Skeletal muscle tissue (tissue), 4 donors: Measurements from ENCODE around the gene ZNF502. TPM values are rescaled to one million over a fixed set of nuclear protein-coding genes. Genes with fewer than 3 reads are reported as not detected.
A peak's percentile ranks its signal among the peaks of the same experiment; 100 is the strongest.

Source experiments
- H3K27ac ChIP-seq: one replicate; pipeline ENCODE4 v1.7.0; 2013; ENCODE audit warnings: mild to moderate bottlenecking, low read depth, low read length, inconsistent platforms
- H3K27me3 ChIP-seq, 3 donors: one replicate each; pipeline ENCODE4 v1.7.0; 2013; ENCODE audit warnings: low read length in 3 of 3; ENCODE audit not compliant: control insufficient read depth in 3 of 3, insufficient read depth in 3 of 3
- H3K36me3 ChIP-seq, 3 donors: one replicate each; pipeline ENCODE4 v1.7.0; 2013; ENCODE audit warnings: low read length in 3 of 3; ENCODE audit not compliant: control insufficient read depth in 3 of 3, insufficient read depth in 3 of 3
- H3K4me1 ChIP-seq, 3 donors: one replicate each; pipeline ENCODE4 v1.7.0; 2013; ENCODE audit warnings: low read length in 3 of 3, mild to moderate bottlenecking in 3 of 3; ENCODE audit not compliant: control insufficient read depth in 3 of 3, insufficient read depth in 3 of 3
- H3K4me3 ChIP-seq, 3 donors: one replicate each; pipeline ENCODE4 v1.7.0; 2013; ENCODE audit warnings: low read length in 3 of 3
- H3K9ac ChIP-seq, 3 donors: one replicate each; pipeline ENCODE4 v1.7.0; 2013; ENCODE audit warnings: low read length in 3 of 3, mild to moderate bottlenecking in 3 of 3, moderate library complexity in 2 of 3, low read depth in 1 of 3
- H3K9me3 ChIP-seq, 3 donors: one replicate each; pipeline ENCODE4 v1.7.0; 2013; ENCODE audit warnings: low read length in 3 of 3; ENCODE audit not compliant: control insufficient read depth in 3 of 3
- total RNA-seq: library from RNA; depleted of rRNA; stranded (reverse); fragments of >200 nt; gene quantifications from one replicate; pipeline ENCODE4 v1.2.3, GENCODE V29; 2014
- donor health status: Osteomylitis.

ZNF502 gene
- total RNA-seq, 1 donor from 2014 or later, result 5.2 TPM

DNA sequence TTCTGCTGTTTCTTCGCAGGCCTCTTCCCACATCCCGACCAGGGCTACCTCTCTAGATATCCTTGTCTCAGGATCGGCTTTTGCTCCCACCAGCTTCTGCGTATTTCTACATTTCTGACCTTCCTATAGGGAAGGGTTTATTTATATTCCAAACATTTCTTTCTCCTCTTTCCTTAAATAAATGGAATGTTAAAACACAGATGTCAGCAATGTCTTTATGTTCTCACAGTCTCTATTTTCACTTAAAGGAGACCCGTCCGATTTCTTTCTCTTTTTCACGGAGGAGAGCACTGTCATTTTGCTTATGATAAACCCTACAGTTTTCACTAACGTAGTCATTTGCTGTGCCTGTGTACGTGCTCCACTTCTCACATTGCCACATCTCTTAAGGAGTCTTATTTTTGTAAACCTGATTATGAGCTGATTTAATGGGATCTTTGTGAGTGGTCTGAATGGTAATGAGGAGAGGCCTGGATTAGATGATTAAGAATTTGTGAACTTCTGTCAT lies 49.8 kb downstream of the ZNF502 start:
- Histone ChIP-seq H3K36me3 (peaks cover 0 to 17% (median 6%) of the 10 kb centered on the region in 3 donors), H3K27ac (no peak overlapping the region), H3K9ac (peak overlapping the region in 1 of 3 donors; percentile 94), H3K4me1 (peaks cover 11 to 14% (median 13%) of the 10 kb centered on the region in 3 donors), H3K9me3 (no peaks in the 10 kb centered on the region), H3K4me3 (peak overlapping the region; percentile 89 to 97 (median 96)), H3K27me3 (no peaks in the 10 kb centered on the region)

DNA sequence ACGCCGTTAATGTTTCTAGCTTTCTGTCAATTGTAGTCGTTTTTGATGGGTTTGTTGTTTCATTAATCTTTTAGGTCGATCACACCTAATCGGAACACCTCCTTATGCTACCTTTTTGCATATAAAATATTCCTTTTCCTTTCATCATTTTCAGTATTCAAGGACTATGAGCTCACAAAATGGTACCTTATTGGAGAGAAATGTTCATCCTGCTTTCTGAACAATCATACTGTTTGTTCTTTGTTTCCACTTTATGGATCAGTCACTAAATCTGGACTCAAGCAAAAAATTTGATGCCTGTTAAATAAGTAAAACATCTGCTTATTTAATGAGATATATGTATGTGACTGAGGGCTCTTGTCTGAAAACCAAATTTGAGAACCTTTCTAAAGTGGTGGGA lies 50.2 kb downstream of the ZNF502 start:
- Histone ChIP-seq H3K4me3 (no peak overlapping the region), H3K9me3 (no peaks in the 10 kb centered on the region), H3K27ac (no peak overlapping the region), H3K27me3 (no peaks in the 10 kb centered on the region), H3K36me3 (peaks cover 0 to 13% (median 6%) of the 10 kb centered on the region in 3 donors), H3K9ac (no peak overlapping the region), H3K4me1 (peaks cover 11 to 14% (median 13%) of the 10 kb centered on the region in 3 donors)

DNA sequence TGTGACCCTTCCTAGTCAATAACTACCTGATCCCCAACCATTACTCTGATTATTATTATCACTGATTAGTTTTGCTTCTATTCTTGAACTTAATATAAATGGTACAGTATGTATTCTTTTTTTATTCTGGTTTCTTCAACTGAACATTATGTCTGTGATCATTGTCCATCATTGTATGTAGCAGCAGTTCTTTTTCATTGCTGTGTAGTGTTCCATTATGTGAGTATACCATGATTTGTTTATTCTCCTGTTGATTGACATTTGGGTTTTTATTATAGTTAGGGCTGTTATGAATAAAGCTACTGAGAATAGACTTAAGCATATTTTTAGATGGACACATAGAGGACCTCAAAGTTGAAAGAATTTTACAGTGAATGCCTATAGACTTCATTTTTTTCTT lies 51.8 kb downstream of the ZNF502 start:
- no peaks in the 10 kb centered on the region for H3K27me3 ChIP-seq
- H3K4me3 ChIP-seq, result no peak overlapping the region
- no peaks in the 10 kb centered on the region for H3K9me3 ChIP-seq
- peaks cover 11 to 14% (median 13%) of the 10 kb centered on the region in 3 donors for H3K4me1 ChIP-seq
- peaks cover 0 to under 1% (median 0%) of the 10 kb centered on the region in 3 donors for H3K36me3 ChIP-seq
- no peak overlapping the region for H3K27ac ChIP-seq
- no peak overlapping the region for H3K9ac ChIP-seq

DNA sequence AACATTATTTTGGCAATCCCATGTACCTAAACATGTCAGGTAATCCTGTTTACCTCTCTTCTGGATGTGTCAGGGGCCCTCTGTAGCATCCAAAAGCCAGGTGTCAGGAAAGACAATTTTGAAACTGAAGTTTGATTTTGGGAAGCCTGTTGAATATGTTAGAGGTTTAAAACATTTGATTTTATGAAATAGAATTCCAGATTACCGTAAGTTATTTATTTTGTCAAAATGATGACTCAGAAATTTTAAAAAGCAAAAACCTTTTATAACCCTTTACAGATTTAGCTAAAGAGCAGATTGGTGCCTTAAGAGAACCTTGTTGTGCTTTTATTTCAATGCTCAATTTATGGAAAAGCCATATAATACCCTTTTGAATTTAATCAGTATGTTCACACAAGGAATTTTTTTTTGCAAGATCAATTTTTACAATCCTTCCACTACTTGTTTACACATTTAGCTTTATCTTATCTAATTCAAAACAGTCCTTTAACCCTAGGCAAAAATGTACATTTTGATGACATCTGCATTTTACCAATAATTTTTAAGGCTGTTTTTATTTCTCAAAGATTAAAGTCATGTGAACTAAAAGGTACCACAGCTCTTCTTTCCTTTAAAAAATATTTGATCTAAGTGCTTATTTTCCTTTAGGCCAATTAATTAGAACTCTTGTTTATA lies 59.1 kb downstream of the ZNF502 start:
- no peak overlapping the region for H3K9ac ChIP-seq
- H3K36me3 ChIP-seq, result no peaks in the 10 kb centered on the region
- H3K27ac ChIP-seq, result no peak overlapping the region
- H3K27me3 ChIP-seq, result no peaks in the 10 kb centered on the region
- no peaks in the 10 kb centered on the region for H3K4me1 ChIP-seq
- H3K9me3 ChIP-seq, result peaks cover 0 to 5% (median 0%) of the 10 kb centered on the region in 3 donors
- H3K4me3 ChIP-seq, result no peak overlapping the region

DNA sequence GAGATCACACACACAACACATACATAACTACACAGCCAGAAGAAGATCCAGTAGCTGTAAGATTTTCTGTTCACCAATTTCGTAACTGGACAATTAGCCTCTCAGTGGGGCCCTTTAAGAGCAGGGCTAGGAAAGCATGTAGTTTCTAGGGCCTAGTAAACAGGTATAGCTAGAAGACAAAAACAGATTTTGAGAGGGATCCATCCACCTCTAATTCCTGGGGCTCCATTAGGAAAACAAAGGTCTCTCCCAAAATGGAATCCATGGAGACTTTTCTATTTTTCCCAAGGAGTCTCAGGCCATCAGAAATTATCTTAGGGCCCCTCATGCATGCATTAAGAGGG lies 59.6 kb downstream of the ZNF502 start:
- Histone ChIP-seq H3K27me3 (no peaks in the 10 kb centered on the region), H3K4me1 (no peaks in the 10 kb centered on the region), H3K36me3 (no peaks in the 10 kb centered on the region), H3K4me3 (no peak overlapping the region), H3K9me3 (peaks cover 0 to 5% (median 0%) of the 10 kb centered on the region in 3 donors), H3K27ac (no peak overlapping the region), H3K9ac (no peak overlapping the region)

Other genes starting within 250 kb of the ZNF502 start
- 12.0 TPM for gene ZNF445, start 235.0 kb upstream of the ZNF502 start, total RNA-seq
- gene ZKSCAN7, start 157.5 kb upstream of the ZNF502 start, total RNA-seq, result 15.7 TPM
- gene ZNF660, start 127.7 kb upstream of the ZNF502 start, total RNA-seq, result 3.1 TPM
- gene ZNF197, start 87.6 kb upstream of the ZNF502 start, total RNA-seq, result 11.5 TPM
- gene ZNF35, start 63.9 kb upstream of the ZNF502 start, total RNA-seq, result 11.5 TPM
- 5.2 TPM for gene ZNF501, start 17.0 kb downstream of the ZNF502 start, total RNA-seq
- 12.0 TPM for gene KIAA1143, start 49.0 kb downstream of the ZNF502 start, total RNA-seq
- gene KIF15, start 49.1 kb downstream of the ZNF502 start, total RNA-seq, result 6.3 TPM
- gene TMEM42, start 149.3 kb downstream of the ZNF502 start, total RNA-seq, result 7.3 TPM
- not detected for gene TGM4, start 161.9 kb downstream of the ZNF502 start, total RNA-seq